Erythroblast (primary cell): Measurements from ENCODE around the gene UNC13B.

Experiments
- GATA1 ChIP-seq: IDR thresholded peaks from 2 replicates; pipeline ENCODE4 v1.6.1; 2011; ENCODE audit warnings: low read depth, mild to moderate bottlenecking, control low read depth, low read length, moderate library complexity
- POLR2A ChIP-seq: IDR thresholded peaks from 2 replicates; pipeline ENCODE4 v1.6.1; 2011; ENCODE audit warnings: mild to moderate bottlenecking, low read length

- TF ChIP-seq POLR2A (no peak), GATA1 (no peak)
Measured at GRCh38 chr9:35257986-35258659, 96.3 kb downstream of the UNC13B start.
